HUES64 (cell line): ENCODE data around the gene AKAP13.
"Not testable (repeated sequence)": the region's sequence is repeated elsewhere in the genome, so short reads cannot be mapped to it uniquely, and the experiment has no call there.

ENCODE experiments used
- H3K27ac ChIP-seq: 2 replicates; pipeline ENCODE4 v1.7.0; 2013; ENCODE audit warnings: low read depth, low read length, inconsistent platforms
- H3K27me3 ChIP-seq: 2 replicates; pipeline ENCODE4 v1.6.1; 2013; ENCODE audit warnings: mild to moderate bottlenecking, low read length; ENCODE audit not compliant: insufficient read depth
- H3K36me3 ChIP-seq: 2 replicates; pipeline ENCODE4 v1.6.1; 2013; ENCODE audit warnings: mild to moderate bottlenecking, low read length; ENCODE audit not compliant: insufficient read depth
- H3K4me1 ChIP-seq: 2 replicates; pipeline ENCODE4 v1.6.1; 2013; ENCODE audit warnings: mild to moderate bottlenecking, low read length, moderate library complexity; ENCODE audit not compliant: insufficient read depth
- H3K4me3 ChIP-seq: 2 replicates; pipeline ENCODE4 v1.5.1; 2013; ENCODE audit warnings: mild to moderate bottlenecking, low read length, moderate library complexity
- H3K9ac ChIP-seq: 2 replicates; pipeline ENCODE4 v1.6.1; 2013; ENCODE audit warnings: mild to moderate bottlenecking, low read depth, low read length
- H3K9me3 ChIP-seq: 2 replicates; pipeline ENCODE4 v1.6.1; 2013; ENCODE audit warnings: low read depth, low read length; ENCODE audit not compliant: insufficient read depth
- WGBS: fragments of 150-250, 120-280 bp; methylation state at CpG from one replicate; pipeline ENCODE4 v1.1.7; 2013; ENCODE audit warnings: missing lambda C conversion rate; 5-methylcytosine and 5-hydroxymethylcytosine counted together

Gene AKAP13

DNA sequence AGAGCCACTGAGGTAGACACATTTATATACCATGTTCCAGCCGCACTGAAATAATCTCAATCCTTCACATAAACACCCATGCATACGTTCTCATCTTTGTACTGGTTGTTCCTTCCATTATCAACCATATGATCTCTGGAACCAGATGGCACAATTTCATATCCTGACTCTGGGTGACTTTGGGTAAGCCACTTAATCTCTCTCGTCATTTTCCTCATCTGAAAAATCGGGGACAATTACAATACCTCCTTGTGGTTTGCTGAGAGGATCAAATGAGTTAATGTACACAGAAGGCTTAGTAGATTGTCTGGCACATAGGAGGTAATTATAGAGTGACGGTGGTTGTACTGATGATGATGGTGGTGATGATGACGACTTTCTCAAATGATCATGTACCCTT is 38.2 kb upstream of the AKAP13 start:
- not testable (repeated sequence) for H3K9ac ChIP-seq, H3K27ac ChIP-seq, H3K27me3 ChIP-seq, H3K9me3 ChIP-seq, H3K36me3 ChIP-seq, H3K4me3 ChIP-seq, H3K4me1 ChIP-seq
- WGBS: 92% methylated on average over 5 of the region's 6 CpGs

GRCh38 chr15:85343443-85343842 is 37.0 kb upstream of the AKAP13 start:
- not testable (repeated sequence) for H3K27me3 ChIP-seq, H3K36me3 ChIP-seq, H3K9ac ChIP-seq, H3K4me1 ChIP-seq, H3K27ac ChIP-seq, H3K9me3 ChIP-seq, H3K4me3 ChIP-seq
- 100% methylated on average over 1 of the region's 5 CpGs for whole genome bisulfite sequencing

DNA sequence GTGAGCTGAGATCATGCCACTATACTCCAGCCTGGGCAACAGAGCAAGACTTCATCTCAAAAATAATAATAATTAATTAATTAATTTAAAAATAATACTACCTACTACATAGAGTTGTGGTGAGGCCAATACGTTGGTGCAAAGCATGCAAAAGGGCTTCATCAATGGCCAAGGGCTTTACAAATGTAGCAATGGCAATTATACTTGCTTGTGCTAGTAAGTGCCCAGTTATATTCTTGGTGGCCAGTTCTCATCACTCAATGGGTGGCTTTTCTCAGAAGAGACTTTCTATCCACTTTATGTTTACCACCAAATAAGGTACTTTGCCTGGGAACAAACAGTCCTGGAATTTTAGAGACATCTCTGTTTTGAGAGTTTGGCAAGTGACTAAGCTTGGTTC is 36.2 kb upstream of the AKAP13 start:
- not testable (repeated sequence) for H3K9me3 ChIP-seq, H3K27me3 ChIP-seq, H3K36me3 ChIP-seq, H3K9ac ChIP-seq, H3K27ac ChIP-seq, H3K4me1 ChIP-seq, H3K4me3 ChIP-seq
- WGBS: 92% methylated on average over 1 of the region's 1 CpG

GRCh38 chr15:85344653-85345114 is 35.7 kb upstream of the AKAP13 start:
- not testable (repeated sequence) for H3K27ac ChIP-seq, H3K9me3 ChIP-seq, H3K4me1 ChIP-seq, H3K27me3 ChIP-seq, H3K9ac ChIP-seq, H3K36me3 ChIP-seq, H3K4me3 ChIP-seq
- 71% methylated on average over 5 of the region's 6 CpGs for WGBS

- H3K27me3 ChIP-seq, H3K9ac ChIP-seq, H3K9me3 ChIP-seq, H3K4me1 ChIP-seq, H3K36me3 ChIP-seq, H3K4me3 ChIP-seq, H3K27ac ChIP-seq: not testable (repeated sequence)
- WGBS: no CpG with 5 or more reads among the region's 4 CpGs
Measured at GRCh38 chr15:85345196-85345918, 35.0 kb upstream of the AKAP13 start.

DNA sequence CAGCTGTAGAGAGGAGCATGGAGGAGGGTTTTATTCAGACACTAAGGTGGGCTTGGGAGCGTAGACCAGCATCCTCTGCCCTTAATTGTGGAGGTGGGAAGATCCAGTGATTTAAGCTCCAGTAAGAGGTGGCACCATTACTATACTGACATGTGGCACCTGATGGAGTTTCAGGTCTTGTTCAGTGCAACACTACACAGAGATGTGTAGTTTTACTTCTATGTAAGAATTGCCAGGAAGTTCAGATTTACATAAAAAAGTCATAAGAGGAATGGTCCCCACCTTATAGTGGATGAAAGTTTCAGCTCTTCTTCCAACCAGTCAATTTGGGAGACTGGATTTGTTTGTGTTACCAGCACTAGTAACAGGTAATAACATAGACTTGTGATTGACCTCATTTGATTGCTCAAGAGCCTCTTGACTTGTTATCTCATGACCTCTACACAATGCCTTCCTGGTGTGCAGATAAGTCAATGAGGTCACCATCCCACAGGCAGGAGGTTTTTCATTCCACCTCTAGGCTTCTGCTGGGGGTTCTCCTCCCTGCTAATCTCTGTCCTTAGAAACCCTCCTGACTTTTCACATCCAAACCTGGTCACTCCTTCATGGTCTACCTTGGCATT is 33.8 kb upstream of the AKAP13 start:
- 92% methylated on average over 1 of the region's 1 CpG for WGBS

GRCh38 chr15:85347264-85348047 is 32.9 kb upstream of the AKAP13 start:
- 92% methylated on average over 3 of the region's 5 CpGs for WGBS
- not testable (repeated sequence) for H3K27ac ChIP-seq, H3K4me3 ChIP-seq, H3K36me3 ChIP-seq, H3K9me3 ChIP-seq, H3K4me1 ChIP-seq, H3K27me3 ChIP-seq, H3K9ac ChIP-seq

More for the DNA sequence above, 33.8 kb upstream of the AKAP13 start:
- not testable (repeated sequence) for H3K4me3 ChIP-seq, H3K27ac ChIP-seq, H3K9ac ChIP-seq, H3K36me3 ChIP-seq, H3K9me3 ChIP-seq, H3K4me1 ChIP-seq, H3K27me3 ChIP-seq

- not testable (repeated sequence) for H3K4me3 ChIP-seq, H3K9me3 ChIP-seq, H3K27me3 ChIP-seq, H3K9ac ChIP-seq, H3K36me3 ChIP-seq, H3K27ac ChIP-seq, H3K4me1 ChIP-seq
- WGBS: 89% methylated on average over 8 of the region's 8 CpGs
Measured at GRCh38 chr15:85348048-85348766, 32.2 kb upstream of the AKAP13 start.

- not testable (repeated sequence) for H3K36me3 ChIP-seq, H3K9ac ChIP-seq, H3K27ac ChIP-seq, H3K4me3 ChIP-seq, H3K9me3 ChIP-seq, H3K4me1 ChIP-seq, H3K27me3 ChIP-seq
- 89% methylated on average over 4 of the region's 4 CpGs for WGBS
Measured at GRCh38 chr15:85349062-85349461, 31.3 kb upstream of the AKAP13 start.

DNA sequence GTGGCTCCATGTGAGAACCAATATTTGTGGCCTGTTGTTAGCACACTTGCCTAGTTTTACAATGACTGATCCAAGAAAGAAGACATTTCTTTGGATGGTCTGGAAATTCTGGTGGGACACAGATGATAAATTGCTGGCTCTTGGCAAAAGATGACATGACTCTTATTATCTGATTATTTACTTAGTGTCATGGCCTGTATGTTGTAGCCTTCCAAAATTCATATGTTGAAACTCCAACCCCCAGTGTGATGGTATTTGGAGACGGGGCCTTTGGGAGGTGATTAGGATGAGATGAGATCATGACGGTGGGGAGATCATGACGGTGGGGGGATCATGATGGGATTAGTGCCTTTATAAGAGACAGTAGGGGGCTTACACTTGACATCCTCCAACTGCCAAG is 30.0 kb upstream of the AKAP13 start:
- no peaks in the 10 kb centered on the region for H3K36me3 ChIP-seq
- H3K27me3 ChIP-seq: no peaks in the 10 kb centered on the region
- H3K27ac ChIP-seq: no peak overlapping the region
- WGBS: 92% methylated on average over 3 of the region's 3 CpGs
- no peak overlapping the region for H3K4me3 ChIP-seq
- H3K4me1 ChIP-seq: no peaks in the 10 kb centered on the region
- no peaks in the 10 kb centered on the region for H3K9me3 ChIP-seq
- H3K9ac ChIP-seq: no peak overlapping the region

- H3K27ac ChIP-seq, H3K4me3 ChIP-seq, H3K9ac ChIP-seq, H3K27me3 ChIP-seq, H3K36me3 ChIP-seq, H3K9me3 ChIP-seq, H3K4me1 ChIP-seq: not testable (repeated sequence)
- 91% methylated on average over 7 of the region's 8 CpGs for WGBS
Measured at GRCh38 chr15:85351501-85351900, 28.9 kb upstream of the AKAP13 start.
